ENCODE results near the gene SGMS1. TPM values are rescaled to one million over a fixed set of nuclear protein-coding genes. Genes with fewer than 3 reads are reported as not detected.
"Not testable (repeated sequence)": the region's sequence is repeated elsewhere in the genome, so short reads cannot be mapped to it uniquely, and the experiment has no call there.

The SGMS1 gene
- total RNA-seq, 2 donors from 2014 or later: 45.3 to 51.3 TPM

- ATAC-seq: no peak
- no peak for DNase-seq
- H3K9me3 ChIP-seq (ENCODE audit: control insufficient read depth, low read length, poor library complexity, severe bottlenecking): no peaks in the 10 kb centered on the region
- H3K4me3 Mint-ChIP-seq: no peak overlapping the region
- H3K4me1 Mint-ChIP-seq: peaks cover 22% of the 10 kb centered on the region
- H3K36me3 Mint-ChIP-seq (ENCODE audit: low read depth): no peaks in the 10 kb centered on the region
- H3K27ac Mint-ChIP-seq: no peak overlapping the region
- H3K27me3 Mint-ChIP-seq: no peaks in the 10 kb centered on the region
Measured at GRCh38 chr10:50536617-50537240, 87.0 kb downstream of the SGMS1 start.

GRCh38 chr10:50534748-50535376 is 88.9 kb downstream of the SGMS1 start:
- not testable (repeated sequence) for H3K4me3 Mint-ChIP-seq; H3K36me3 Mint-ChIP-seq (ENCODE audit: low read depth); H3K9me3 ChIP-seq (ENCODE audit: control insufficient read depth, low read length, poor library complexity, severe bottlenecking); ATAC-seq; H3K27ac Mint-ChIP-seq; H3K27me3 Mint-ChIP-seq; H3K4me1 Mint-ChIP-seq; DNase-seq

GRCh38 chr10:50533296-50533695 is 90.5 kb downstream of the SGMS1 start:
- H3K36me3 Mint-ChIP-seq (ENCODE audit: low read depth): no peaks in the 10 kb centered on the region
- no peak overlapping the region for H3K4me3 Mint-ChIP-seq
- no peaks in the 10 kb centered on the region for H3K4me1 Mint-ChIP-seq
- H3K9me3 ChIP-seq (ENCODE audit: control insufficient read depth, low read length, poor library complexity, severe bottlenecking): no peaks in the 10 kb centered on the region
- H3K27me3 Mint-ChIP-seq: no peaks in the 10 kb centered on the region
- H3K27ac Mint-ChIP-seq: no peak overlapping the region
- ATAC-seq (no peak), DNase-seq (no peak)

GRCh38 chr10:50531388-50532077 is 92.2 kb downstream of the SGMS1 start:
- no peak overlapping the region for H3K4me3 Mint-ChIP-seq
- H3K36me3 Mint-ChIP-seq (ENCODE audit: low read depth): no peaks in the 10 kb centered on the region
- no peaks in the 10 kb centered on the region for H3K27me3 Mint-ChIP-seq
- H3K27ac Mint-ChIP-seq: no peak overlapping the region
- DNase-seq (no peak), ATAC-seq (no peak)
- no peaks in the 10 kb centered on the region for H3K9me3 ChIP-seq (ENCODE audit: control insufficient read depth, low read length, poor library complexity, severe bottlenecking)
- H3K4me1 Mint-ChIP-seq: peaks cover 3% of the 10 kb centered on the region

- ATAC-seq: no peak
- Mint-ChIP-seq H3K4me3 (no peak overlapping the region), H3K4me1 (peaks cover 8% of the 10 kb centered on the region), H3K36me3 (ENCODE audit: low read depth) (no peaks in the 10 kb centered on the region), H3K27me3 (no peaks in the 10 kb centered on the region), H3K27ac (peak overlapping the region; percentile 0)
- H3K9me3 ChIP-seq (ENCODE audit: control insufficient read depth, low read length, poor library complexity, severe bottlenecking): no peaks in the 10 kb centered on the region
- no peak for DNase-seq
Measured at GRCh38 chr10:50529660-50530059, 94.1 kb downstream of the SGMS1 start.

GRCh38 chr10:50528206-50528605 is 95.5 kb downstream of the SGMS1 start:
- Mint-ChIP-seq H3K4me1 (peaks cover 17% of the 10 kb centered on the region), H3K4me3 (no peak overlapping the region), H3K27ac (peak overlapping the region; percentile 11), H3K27me3 (no peaks in the 10 kb centered on the region), H3K36me3 (ENCODE audit: low read depth) (no peaks in the 10 kb centered on the region)
- ATAC-seq (no peak), DNase-seq (no peak)
- H3K9me3 ChIP-seq (ENCODE audit: control insufficient read depth, low read length, poor library complexity, severe bottlenecking): no peaks in the 10 kb centered on the region

GRCh38 chr10:50527442-50528043 is 96.2 kb downstream of the SGMS1 start:
- H3K4me3 Mint-ChIP-seq: no peak overlapping the region
- H3K4me1 Mint-ChIP-seq: peaks cover 23% of the 10 kb centered on the region
- ATAC-seq: no peak
- H3K9me3 ChIP-seq (ENCODE audit: control insufficient read depth, low read length, poor library complexity, severe bottlenecking): no peaks in the 10 kb centered on the region
- DNase-seq: no peak
- H3K36me3 Mint-ChIP-seq (ENCODE audit: low read depth): no peaks in the 10 kb centered on the region
- H3K27me3 Mint-ChIP-seq: no peaks in the 10 kb centered on the region
- H3K27ac Mint-ChIP-seq: peak overlapping the region; percentile 11

GRCh38 chr10:50526185-50526584 is 97.6 kb downstream of the SGMS1 start:
- no peaks in the 10 kb centered on the region for H3K9me3 ChIP-seq (ENCODE audit: control insufficient read depth, low read length, poor library complexity, severe bottlenecking)
- no peak for DNase-seq
- Mint-ChIP-seq H3K4me1 (peaks cover 26% of the 10 kb centered on the region), H3K27me3 (no peaks in the 10 kb centered on the region), H3K36me3 (ENCODE audit: low read depth) (no peaks in the 10 kb centered on the region), H3K4me3 (no peak overlapping the region), H3K27ac (no peak overlapping the region)
- ATAC-seq: no peak

GRCh38 chr10:50523357-50523756 is 100.4 kb downstream of the SGMS1 start:
- H3K9me3 ChIP-seq (ENCODE audit: control insufficient read depth, low read length, poor library complexity, severe bottlenecking): no peaks in the 10 kb centered on the region
- H3K4me1 Mint-ChIP-seq: peaks cover 36% of the 10 kb centered on the region
- no peak for ATAC-seq
- DNase-seq: no peak
- H3K4me3 Mint-ChIP-seq: no peak overlapping the region
- H3K36me3 Mint-ChIP-seq (ENCODE audit: low read depth): no peaks in the 10 kb centered on the region
- peak overlapping the region; percentile 69 for H3K27ac Mint-ChIP-seq
- no peaks in the 10 kb centered on the region for H3K27me3 Mint-ChIP-seq

- ATAC-seq (peak; percentile 58), DNase-seq (no peak)
- no peaks in the 10 kb centered on the region for H3K9me3 ChIP-seq (ENCODE audit: control insufficient read depth, low read length, poor library complexity, severe bottlenecking)
- Mint-ChIP-seq H3K36me3 (ENCODE audit: low read depth) (no peaks in the 10 kb centered on the region), H3K27me3 (no peaks in the 10 kb centered on the region), H3K27ac (peak overlapping the region; percentile 69), H3K4me3 (no peak overlapping the region), H3K4me1 (peaks cover 36% of the 10 kb centered on the region)
Measured at GRCh38 chr10:50522908-50523307, 100.8 kb downstream of the SGMS1 start.

GRCh38 chr10:50520115-50520514 is 103.6 kb downstream of the SGMS1 start:
- ATAC-seq (no peak), DNase-seq (no peak)
- Mint-ChIP-seq H3K27me3 (no peaks in the 10 kb centered on the region), H3K4me1 (peaks cover 40% of the 10 kb centered on the region), H3K27ac (no peak overlapping the region), H3K36me3 (ENCODE audit: low read depth) (peaks cover 5% of the 10 kb centered on the region), H3K4me3 (no peak overlapping the region)
- H3K9me3 ChIP-seq (ENCODE audit: control insufficient read depth, low read length, poor library complexity, severe bottlenecking): no peaks in the 10 kb centered on the region

- no peak for ATAC-seq
- peaks cover 39% of the 10 kb centered on the region for H3K4me1 Mint-ChIP-seq
- H3K27me3 Mint-ChIP-seq: no peaks in the 10 kb centered on the region
- H3K4me3 Mint-ChIP-seq: no peak overlapping the region
- H3K27ac Mint-ChIP-seq: peak overlapping the region; percentile 1
- H3K9me3 ChIP-seq (ENCODE audit: control insufficient read depth, low read length, poor library complexity, severe bottlenecking): no peaks in the 10 kb centered on the region
- DNase-seq: no peak
- peaks cover 5% of the 10 kb centered on the region for H3K36me3 Mint-ChIP-seq (ENCODE audit: low read depth)
Measured at GRCh38 chr10:50517626-50518025, 106.1 kb downstream of the SGMS1 start.

GRCh38 chr10:50516171-50516570 is 107.6 kb downstream of the SGMS1 start:
- H3K4me1 Mint-ChIP-seq: peaks cover 49% of the 10 kb centered on the region
- ATAC-seq: no peak
- H3K27me3 Mint-ChIP-seq: no peaks in the 10 kb centered on the region
- peaks cover 5% of the 10 kb centered on the region for H3K36me3 Mint-ChIP-seq (ENCODE audit: low read depth)
- peak overlapping the region; percentile 72 for H3K27ac Mint-ChIP-seq
- no peak for DNase-seq
- no peaks in the 10 kb centered on the region for H3K9me3 ChIP-seq (ENCODE audit: control insufficient read depth, low read length, poor library complexity, severe bottlenecking)
- no peak overlapping the region for H3K4me3 Mint-ChIP-seq

Data from T-helper 17 cell (primary cell).